Naive B cell (primary cell): ENCODE measurements around the gene RHOBTB1. TPM values are rescaled to one million over a fixed set of nuclear protein-coding genes. Genes with fewer than 3 reads are reported as not detected.
A peak's percentile ranks its signal among the peaks of the same experiment; 100 is the strongest.

ENCODE experiments used
- ATAC-seq, 2 donors: fragments of 150-1000 bp; cut with Tn5 transposase; 2 replicates each; pipeline ENCODE4 v1.10.0; 2021; ENCODE audit warnings: low read depth in 2 of 2, mild to moderate bottlenecking in 2 of 2, moderate library complexity in 2 of 2
- DNase-seq: peaks from one replicate; pipeline ENCODE4 v3.0.0; 2022
- H3K27ac Mint-ChIP-seq, 6 donors: one replicate each; pipeline ENCODE4 v1.8.0; 2020 to 2022; ENCODE audit warnings: mild to moderate bottlenecking in 6 of 6, mixed read lengths in 6 of 6, moderate library complexity in 5 of 6, inconsistent platforms in 2 of 6
- H3K27me3 Mint-ChIP-seq, 3 donors: one replicate each; pipeline ENCODE4 v1.8.0; 2021 to 2022; ENCODE audit warnings: mixed read lengths in 3 of 3, mild to moderate bottlenecking in 1 of 3
- H3K36me3 Mint-ChIP-seq, 2 donors: one replicate each; pipeline ENCODE4 v1.8.0; 2020 to 2022; ENCODE audit warnings: mixed read lengths in 2 of 2, inconsistent platforms in 1 of 2, mild to moderate bottlenecking in 1 of 2
- H3K4me1 Mint-ChIP-seq, 3 donors: one replicate each; pipeline ENCODE4 v1.8.0; 2020 to 2022; ENCODE audit warnings: mixed read lengths in 3 of 3, inconsistent platforms in 1 of 3, mild to moderate bottlenecking in 1 of 3, moderate library complexity in 1 of 3
- H3K4me3 Mint-ChIP-seq, 8 donors: one replicate each; pipeline ENCODE4 v1.8.0; 2020 to 2022; ENCODE audit warnings: mild to moderate bottlenecking in 8 of 8, mixed read lengths in 8 of 8, moderate library complexity in 8 of 8, inconsistent platforms in 2 of 8
- H3K9me3 Mint-ChIP-seq, 7 donors: one replicate each; pipeline ENCODE4 v1.8.0; 2020 to 2022; ENCODE audit warnings: mixed read lengths in 7 of 7, mild to moderate bottlenecking in 5 of 7, inconsistent platforms in 2 of 7, moderate library complexity in 1 of 7
- polyA plus RNA-seq, 6 donors: library from polyadenylated mRNA; unstranded; fragments of 300-500 nt; fragmentation: Illumina TruSeq; gene quantifications; one replicate each; pipeline ENCODE4 v1.2.3, GENCODE V29; 2021; ENCODE audit warnings: low read depth in 6 of 6

Gene RHOBTB1
- polyA plus RNA-seq, 6 donors from 2014 or later: 0.21 to 2.2 (median 0.69) TPM; not detected in 1

DNA sequence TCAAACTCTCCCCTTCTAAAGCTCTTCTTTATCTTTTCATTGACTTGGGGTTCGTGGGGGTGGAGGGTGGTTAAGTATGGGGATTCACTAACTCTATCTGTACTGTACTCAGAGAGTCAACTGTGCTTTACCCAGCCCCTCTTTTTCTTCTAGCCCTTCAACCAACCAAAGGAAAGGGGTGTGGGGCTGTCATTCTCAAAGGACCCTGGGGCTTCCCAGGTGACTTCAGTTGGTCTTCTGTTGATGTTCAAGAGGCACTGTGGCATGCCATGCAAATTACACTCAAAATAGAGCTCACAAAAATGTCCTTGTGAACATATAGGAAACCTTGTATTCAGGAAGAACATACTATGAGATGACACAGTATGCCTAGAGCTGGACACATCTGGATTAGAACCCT is 16.9 kb upstream of the RHOBTB1 start:
- Mint-ChIP-seq H3K27me3 (no peaks in the 10 kb centered on the region), H3K27ac (peak overlapping the region in 5 of 6 donors; percentile 79 to 93 (median 87)), H3K9me3 (no peaks in the 10 kb centered on the region), H3K4me1 (peaks cover 11 to 23% (median 19%) of the 10 kb centered on the region in 3 donors), H3K36me3 (no peaks in the 10 kb centered on the region), H3K4me3 (peak overlapping the region in 6 of 8 donors; percentile 25 to 84 (median 60))
- ATAC-seq (peak; percentile 95), DNase-seq (peak; percentile 50)

DNA sequence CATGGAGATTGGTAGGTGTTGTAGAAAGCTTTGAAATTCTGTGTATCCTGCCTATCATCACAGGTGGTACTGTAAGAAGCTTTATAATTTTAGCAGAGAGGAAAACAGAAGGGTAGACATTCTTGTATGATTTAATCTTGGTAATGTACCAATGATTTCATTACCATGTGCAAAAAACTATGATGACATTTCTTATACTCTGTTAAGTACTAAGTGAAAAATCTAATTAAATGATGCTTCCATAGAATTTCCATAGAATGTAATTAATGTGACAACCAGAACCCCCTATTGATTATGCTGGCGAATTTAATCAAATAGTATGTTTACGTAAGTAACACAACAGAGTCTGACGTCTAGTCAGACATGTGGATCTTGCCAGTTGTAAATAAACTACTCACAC is 16.0 kb upstream of the RHOBTB1 start:
- ATAC-seq: no peak
- Mint-ChIP-seq H3K4me3 (no peak overlapping the region), H3K9me3 (no peaks in the 10 kb centered on the region), H3K27ac (peak overlapping the region in 2 of 6 donors; percentile 79 to 82), H3K4me1 (peaks cover 11 to 23% (median 19%) of the 10 kb centered on the region in 3 donors), H3K27me3 (no peaks in the 10 kb centered on the region), H3K36me3 (no peaks in the 10 kb centered on the region)
- no peak for DNase-seq

- Mint-ChIP-seq H3K36me3 (no peaks in the 10 kb centered on the region), H3K27ac (no peak overlapping the region), H3K4me3 (no peak overlapping the region), H3K9me3 (no peaks in the 10 kb centered on the region), H3K4me1 (peaks cover 11 to 22% (median 18%) of the 10 kb centered on the region in 3 donors), H3K27me3 (no peaks in the 10 kb centered on the region)
- DNase-seq (no peak), ATAC-seq (no peak)
These were observed 15.1 kb upstream of the RHOBTB1 start for GRCh38 chr10:60958892-60959601.

DNA sequence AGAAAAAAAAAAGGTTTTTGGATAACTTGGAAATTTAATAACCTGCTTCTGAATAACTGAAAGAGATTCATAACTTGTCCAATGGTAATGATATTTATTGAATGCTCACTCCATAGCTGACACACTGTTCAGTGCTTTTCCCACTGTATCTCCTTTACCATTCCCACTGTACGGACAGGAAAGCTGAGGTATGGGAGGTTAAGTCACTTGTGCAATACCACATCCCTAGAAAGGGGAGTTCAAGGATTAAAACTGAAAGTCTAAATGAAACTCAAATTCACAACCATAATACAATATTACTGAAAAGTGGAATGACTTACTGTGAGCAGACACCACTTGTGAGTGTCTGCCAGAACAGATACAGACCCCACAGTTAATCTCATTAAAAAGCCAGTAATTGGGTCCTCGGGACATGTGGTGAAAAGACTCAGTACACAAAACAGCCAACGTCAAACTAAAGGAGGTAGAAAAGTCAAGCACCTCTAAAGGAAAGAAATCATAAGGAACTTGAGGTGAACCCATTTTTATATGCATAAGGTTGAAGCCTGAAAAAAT is 13.8 kb upstream of the RHOBTB1 start:
- H3K27ac Mint-ChIP-seq: no peak overlapping the region
- no peaks in the 10 kb centered on the region for H3K27me3 Mint-ChIP-seq
- no peaks in the 10 kb centered on the region for H3K9me3 Mint-ChIP-seq
- H3K4me3 Mint-ChIP-seq: no peak overlapping the region
- peaks cover 11 to 19% (median 17%) of the 10 kb centered on the region in 3 donors for H3K4me1 Mint-ChIP-seq
- ATAC-seq (no peak), DNase-seq (no peak)
- no peaks in the 10 kb centered on the region for H3K36me3 Mint-ChIP-seq

- H3K36me3 Mint-ChIP-seq: no peaks in the 10 kb centered on the region
- no peak overlapping the region for H3K27ac Mint-ChIP-seq
- peaks cover 7 to 14% (median 9%) of the 10 kb centered on the region in 3 donors for H3K4me1 Mint-ChIP-seq
- ATAC-seq: no peak
- no peaks in the 10 kb centered on the region for H3K9me3 Mint-ChIP-seq
- no peak for DNase-seq
- H3K4me3 Mint-ChIP-seq: no peak overlapping the region
- H3K27me3 Mint-ChIP-seq: peaks cover 0 to 6% (median 0%) of the 10 kb centered on the region in 3 donors
These were observed 12.0 kb upstream of the RHOBTB1 start for GRCh38 chr10:60955957-60956425.

- H3K27ac Mint-ChIP-seq: no peak overlapping the region
- no peaks in the 10 kb centered on the region for H3K36me3 Mint-ChIP-seq
- H3K4me1 Mint-ChIP-seq: peaks cover 0 to 7% (median 2%) of the 10 kb centered on the region in 3 donors
- ATAC-seq (no peak), DNase-seq (no peak)
- no peak overlapping the region for H3K4me3 Mint-ChIP-seq
- H3K9me3 Mint-ChIP-seq: no peaks in the 10 kb centered on the region
- peaks cover 0 to 7% (median 0%) of the 10 kb centered on the region in 3 donors for H3K27me3 Mint-ChIP-seq
These were observed 11.3 kb upstream of the RHOBTB1 start for GRCh38 chr10:60955316-60955715.

DNA sequence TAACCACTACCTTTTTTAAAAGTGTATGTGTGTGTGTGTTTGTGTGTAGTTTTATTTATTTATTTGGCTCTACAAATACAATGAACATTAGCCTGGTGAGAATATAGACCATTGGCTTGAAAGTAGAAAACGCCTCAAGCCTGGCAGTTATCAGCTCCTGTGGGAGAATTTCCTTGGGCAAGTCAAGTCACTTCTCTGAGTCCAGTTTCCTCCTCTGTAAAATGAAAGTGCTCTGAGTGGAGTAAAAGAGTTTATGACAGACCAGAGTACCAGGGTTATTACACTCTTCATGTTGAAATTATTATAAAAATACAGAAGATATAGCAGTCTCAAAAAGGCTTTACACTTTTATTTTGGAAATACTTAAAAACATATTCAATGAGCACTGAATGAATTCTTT is 10.1 kb upstream of the RHOBTB1 start:
- ATAC-seq (no peak), DNase-seq (no peak)
- no peaks in the 10 kb centered on the region for H3K9me3 Mint-ChIP-seq
- peaks cover 0 to 7% (median 0%) of the 10 kb centered on the region in 3 donors for H3K27me3 Mint-ChIP-seq
- no peaks in the 10 kb centered on the region for H3K36me3 Mint-ChIP-seq
- no peaks in the 10 kb centered on the region for H3K4me1 Mint-ChIP-seq
- H3K27ac Mint-ChIP-seq: no peak overlapping the region
- no peak overlapping the region for H3K4me3 Mint-ChIP-seq

DNA sequence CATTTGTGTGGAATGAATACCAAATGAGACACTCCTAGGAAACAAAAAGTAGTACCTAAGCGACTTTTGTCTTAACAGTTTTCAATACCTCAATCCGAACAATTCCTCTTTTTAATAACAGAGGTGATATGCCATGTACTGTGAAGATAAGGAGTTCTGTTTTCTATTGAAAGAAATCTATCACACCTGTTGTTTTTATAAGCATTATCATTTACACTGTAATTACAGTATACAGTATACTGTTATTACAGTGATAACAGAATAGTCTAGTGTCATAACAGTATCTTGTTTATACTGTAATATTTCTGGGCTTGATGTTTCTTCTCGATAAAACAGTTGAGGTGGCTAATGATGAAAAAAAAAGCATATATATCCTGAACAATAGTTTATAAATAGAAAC is 9.4 kb upstream of the RHOBTB1 start:
- no peak overlapping the region for H3K4me3 Mint-ChIP-seq
- H3K27me3 Mint-ChIP-seq: peaks cover 0 to 7% (median 0%) of the 10 kb centered on the region in 3 donors
- no peaks in the 10 kb centered on the region for H3K36me3 Mint-ChIP-seq
- H3K9me3 Mint-ChIP-seq: no peaks in the 10 kb centered on the region
- ATAC-seq (no peak), DNase-seq (no peak)
- no peaks in the 10 kb centered on the region for H3K4me1 Mint-ChIP-seq
- H3K27ac Mint-ChIP-seq: no peak overlapping the region

- H3K27me3 Mint-ChIP-seq: peaks cover 0 to 7% (median 0%) of the 10 kb centered on the region in 3 donors
These were observed 8.8 kb upstream of the RHOBTB1 start for GRCh38 chr10:60952846-60953220.

DNA sequence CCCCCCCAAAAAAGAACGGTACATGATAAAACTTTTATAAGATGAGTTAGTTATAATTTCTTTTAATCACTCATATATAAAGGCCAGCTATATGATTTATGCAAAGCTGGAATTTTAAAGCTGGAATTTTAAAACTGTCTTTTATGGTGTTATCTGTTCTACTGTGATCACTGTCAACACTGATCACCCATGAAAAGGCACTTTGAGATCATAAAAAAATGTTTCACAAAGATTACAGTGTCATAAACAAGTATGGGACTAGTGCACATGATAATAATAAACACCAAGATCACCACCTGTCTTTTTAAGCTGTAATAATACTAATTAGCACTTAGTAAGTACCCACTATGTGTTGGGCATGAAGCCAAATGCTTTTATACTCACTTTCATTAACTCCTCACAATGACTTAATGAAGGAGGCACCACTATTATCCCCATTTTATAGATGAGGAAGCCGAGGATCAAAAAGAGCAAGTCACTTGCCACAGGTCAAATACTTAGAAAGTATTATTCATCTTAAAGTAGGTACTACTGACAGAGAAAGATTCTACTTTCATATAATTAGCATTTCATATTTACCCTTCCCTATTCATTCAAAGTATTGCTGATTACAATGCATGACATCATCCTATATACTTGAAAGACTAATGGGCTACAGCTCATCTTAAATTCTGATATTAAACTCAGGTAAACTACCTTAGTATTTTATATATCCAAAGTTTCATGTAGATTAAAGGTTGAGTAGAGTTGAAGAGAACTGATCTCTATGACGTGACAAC is 8.3 kb upstream of the RHOBTB1 start:
- no peaks in the 10 kb centered on the region for H3K4me1 Mint-ChIP-seq
- H3K4me3 Mint-ChIP-seq: no peak overlapping the region
- peaks cover 0 to 7% (median 0%) of the 10 kb centered on the region in 3 donors for H3K27me3 Mint-ChIP-seq
- no peaks in the 10 kb centered on the region for H3K9me3 Mint-ChIP-seq
- DNase-seq: no peak
- ATAC-seq: no peak
- H3K27ac Mint-ChIP-seq: no peak overlapping the region
- H3K36me3 Mint-ChIP-seq: no peaks in the 10 kb centered on the region

More at GRCh38 chr10:60952846-60953220, 8.8 kb upstream of the RHOBTB1 start:
- Mint-ChIP-seq H3K36me3 (no peaks in the 10 kb centered on the region), H3K4me1 (no peaks in the 10 kb centered on the region), H3K27ac (no peak overlapping the region), H3K4me3 (no peak overlapping the region), H3K9me3 (no peaks in the 10 kb centered on the region)
- ATAC-seq (no peak), DNase-seq (no peak)

- peaks cover 0 to 2% (median 0%) of the 10 kb centered on the region in 7 donors for H3K9me3 Mint-ChIP-seq
- H3K4me3 Mint-ChIP-seq: no peak overlapping the region
- H3K27me3 Mint-ChIP-seq: peaks cover 0 to 14% (median 5%) of the 10 kb centered on the region in 3 donors
- no peak overlapping the region for H3K27ac Mint-ChIP-seq
- no peaks in the 10 kb centered on the region for H3K36me3 Mint-ChIP-seq
- DNase-seq (no peak), ATAC-seq (no peak)
- no peaks in the 10 kb centered on the region for H3K4me1 Mint-ChIP-seq
These were observed 7.3 kb upstream of the RHOBTB1 start for GRCh38 chr10:60951272-60951724.

DNA sequence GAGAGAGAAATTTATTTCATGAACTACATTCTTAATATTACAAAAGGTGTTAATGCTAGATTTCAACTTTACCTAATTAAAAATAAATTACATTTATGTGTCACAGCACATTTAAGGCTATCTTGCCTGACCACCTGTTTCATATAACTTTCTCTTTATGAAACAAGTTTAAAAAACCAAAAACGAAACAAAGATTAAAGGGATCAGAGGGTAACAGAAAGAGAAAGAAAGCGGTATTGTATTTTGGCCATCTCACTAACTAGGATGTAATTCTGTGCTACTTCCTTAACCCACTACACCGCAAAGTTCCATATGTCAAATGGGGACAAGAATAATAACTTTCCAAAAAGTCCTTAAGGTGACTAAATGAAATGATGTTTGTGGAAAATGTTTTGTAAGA is 6.3 kb upstream of the RHOBTB1 start:
- no peak overlapping the region for H3K4me3 Mint-ChIP-seq
- H3K9me3 Mint-ChIP-seq: peaks cover 0 to 2% (median 0%) of the 10 kb centered on the region in 7 donors
- no peaks in the 10 kb centered on the region for H3K36me3 Mint-ChIP-seq
- H3K27me3 Mint-ChIP-seq: peaks cover 0 to 16% (median 6%) of the 10 kb centered on the region in 3 donors
- DNase-seq (no peak), ATAC-seq (no peak)
- H3K27ac Mint-ChIP-seq: no peak overlapping the region
- peaks cover 0 to 2% (median 0%) of the 10 kb centered on the region in 3 donors for H3K4me1 Mint-ChIP-seq

- Mint-ChIP-seq H3K9me3 (peaks cover 0 to 2% (median 0%) of the 10 kb centered on the region in 7 donors), H3K36me3 (no peaks in the 10 kb centered on the region), H3K27ac (no peak overlapping the region), H3K27me3 (peaks cover 0 to 24% (median 10%) of the 10 kb centered on the region in 3 donors), H3K4me1 (peaks cover 4 to 12% (median 10%) of the 10 kb centered on the region in 3 donors), H3K4me3 (no peak overlapping the region)
- no peak for ATAC-seq
- DNase-seq: no peak
These were observed 4.9 kb upstream of the RHOBTB1 start for GRCh38 chr10:60948851-60949250.
